Thyroid gland (tissue), 4 donors: Measurements from ENCODE around the gene MET. TPM values are rescaled to one million over a fixed set of nuclear protein-coding genes. Genes with fewer than 3 reads are reported as not detected.
"Not testable (repeated sequence)": the region's sequence is repeated elsewhere in the genome, so short reads cannot be mapped to it uniquely, and the experiment has no call there.

Source experiments
- DNase-seq, 2 donors: peaks; one replicate each; pipeline ENCODE4 v3.0.0-alpha.2; 2019
- H3K27ac ChIP-seq, 3 donors: fragments of 200-600 bp; sonication (generic); 1 replicate in 2 of 3; 2 replicates in 1 of 3; pipeline ENCODE4 v1.5.1; 2016 to 2019; ENCODE audit warnings: mild to moderate bottlenecking in 1 of 3, moderate library complexity in 1 of 3
- H3K27me3 ChIP-seq: fragments of 200-600 bp; sonication (generic); one replicate; pipeline ENCODE4 v1.5.1; 2019
- H3K36me3 ChIP-seq, 2 donors: fragments of 200-600 bp; sonication (generic); one replicate each; pipeline ENCODE4 v1.5.1; 2016 to 2019
- H3K4me1 ChIP-seq, 2 donors: fragments of 200-600 bp; sonication (generic); one replicate each; pipeline ENCODE4 v1.5.1; 2017 to 2019
- H3K4me3 ChIP-seq, 3 donors: fragments of 200-600 bp; sonication (generic); replicated peaks in 1 of 3; 1 replicate in 2 of 3; 2 replicates in 1 of 3; pipeline ENCODE4 v1.5.1; 2016; ENCODE audit warnings: mild to moderate bottlenecking in 1 of 3
- H3K9me3 ChIP-seq: fragments of 200-600 bp; sonication (generic); one replicate; pipeline ENCODE4 v1.5.1; 2017
- CTCF ChIP-seq, 6 experiments: fragments of 200-600 bp in 3 of 6; fragments of 450-650 bp in 3 of 6; sonication (generic) in 3 of 6; IDR thresholded peaks; one replicate each; pipeline ENCODE4 v1.5.1; 2016 to 2019; ENCODE audit warnings: antibody characterized with exemption in 6 of 6, mild to moderate bottlenecking in 2 of 6, inconsistent platforms in 1 of 6, moderate library complexity in 1 of 6
- POLR2A ChIP-seq, 2 donors: fragments of 450-650 bp; IDR thresholded peaks; one replicate each; pipeline ENCODE4 v1.6.1; 2017; ENCODE audit warnings: antibody characterized with exemption in 2 of 2, mild to moderate bottlenecking in 2 of 2, moderate library complexity in 1 of 2
- WGBS, 2 donors: methylation state at CpG; one replicate each; pipeline ENCODE4 v1.1.5; 2017; 5-methylcytosine and 5-hydroxymethylcytosine counted together
- intact Hi-C: fragments of 100-400 bp; cut with DNase I; formaldehyde crosslinking; loops from one replicate; pipeline ENCODE4 v1.15.1; 2023
- total RNA-seq, 4 donors: library from RNA; depleted of rRNA; stranded (reverse); fragments of >200 nt; gene quantifications; one replicate each; pipeline ENCODE4 v1.2.3, GENCODE V29; 2016

MET gene
- total RNA-seq, 4 donors from 2014 or later: 41.5 to 59.6 (median 52.7) TPM

- TF ChIP-seq CTCF (IDR thresholded peaks at IDR 0.05): no peak
- no peak for TF ChIP-seq POLR2A (IDR thresholded peaks at IDR 0.05)
- WGBS, 2 donors: 95 to 98% methylated on average over 2 of the region's 2 CpGs
- H3K4me1 ChIP-seq: no peaks in the 10 kb centered on the region
- no peaks in the 10 kb centered on the region for H3K27me3 ChIP-seq
- H3K4me3 ChIP-seq: no peak overlapping the region
- intact Hi-C loops: no loop called here
- no peak for DNase-seq
- H3K9me3 ChIP-seq: no peaks in the 10 kb centered on the region
- no peak overlapping the region for H3K27ac ChIP-seq
- H3K36me3 ChIP-seq: no peaks in the 10 kb centered on the region
Observed at GRCh38 chr7:116641551-116642153, 30.3 kb upstream of the MET start.

GRCh38 chr7:116643148-116643547 lies 28.8 kb upstream of the MET start:
- H3K36me3 ChIP-seq, H3K27ac ChIP-seq, intact Hi-C loops, H3K9me3 ChIP-seq, H3K27me3 ChIP-seq, H3K4me3 ChIP-seq, H3K4me1 ChIP-seq, DNase-seq: not testable (repeated sequence)
- 92% methylated on average over 4 of the region's 4 CpGs for WGBS, 2 donors

- 76 to 89% methylated on average over 6 of the region's 6 CpGs for WGBS, 2 donors
- no peak overlapping the region for H3K27ac ChIP-seq
- no peaks in the 10 kb centered on the region for H3K36me3 ChIP-seq
- no peaks in the 10 kb centered on the region for H3K9me3 ChIP-seq
- no peaks in the 10 kb centered on the region for H3K4me1 ChIP-seq
- intact Hi-C loops: no loop called here
- TF ChIP-seq POLR2A (IDR thresholded peaks at IDR 0.05) (no peak), CTCF (IDR thresholded peaks at IDR 0.05) (no peak)
- DNase-seq: no peak
- no peaks in the 10 kb centered on the region for H3K27me3 ChIP-seq
- H3K4me3 ChIP-seq: no peak overlapping the region
Observed at GRCh38 chr7:116644628-116645027, 27.4 kb upstream of the MET start.

GRCh38 chr7:116647290-116647689 lies 24.7 kb upstream of the MET start:
- intact Hi-C loops: no loop called here
- Histone ChIP-seq H3K27me3 (no peaks in the 10 kb centered on the region), H3K4me1 (no peaks in the 10 kb centered on the region), H3K27ac (no peak overlapping the region), H3K4me3 (no peak overlapping the region), H3K36me3 (no peaks in the 10 kb centered on the region), H3K9me3 (no peaks in the 10 kb centered on the region)
- 81 to 88% methylated on average over 2 of the region's 2 CpGs for WGBS, 2 donors
- no peak for TF ChIP-seq CTCF (IDR thresholded peaks at IDR 0.05)
- TF ChIP-seq POLR2A (IDR thresholded peaks at IDR 0.05): no peak
- no peak for DNase-seq

GRCh38 chr7:116647861-116648260 lies 24.1 kb upstream of the MET start:
- Histone ChIP-seq H3K4me1 (no peaks in the 10 kb centered on the region), H3K27ac (no peak overlapping the region), H3K36me3 (no peaks in the 10 kb centered on the region), H3K9me3 (no peaks in the 10 kb centered on the region), H3K4me3 (no peak overlapping the region), H3K27me3 (no peaks in the 10 kb centered on the region)
- WGBS, 2 donors: 81 to 82% methylated on average over 2 of the region's 2 CpGs
- no peak for DNase-seq
- no peak for TF ChIP-seq CTCF (IDR thresholded peaks at IDR 0.05)
- no peak for TF ChIP-seq POLR2A (IDR thresholded peaks at IDR 0.05)
- intact Hi-C loops: no loop called here

- intact Hi-C loops: no loop called here
- no peaks in the 10 kb centered on the region for H3K27me3 ChIP-seq
- no peak overlapping the region for H3K27ac ChIP-seq
- H3K9me3 ChIP-seq: no peaks in the 10 kb centered on the region
- no peak overlapping the region for H3K4me3 ChIP-seq
- no peaks in the 10 kb centered on the region for H3K36me3 ChIP-seq
- no peak for DNase-seq
- H3K4me1 ChIP-seq: no peaks in the 10 kb centered on the region
- TF ChIP-seq POLR2A (IDR thresholded peaks at IDR 0.05): no peak
- TF ChIP-seq CTCF (IDR thresholded peaks at IDR 0.05): no peak
- 83 to 89% methylated on average over 1 of the region's 1 CpG for WGBS, 2 donors
Observed at GRCh38 chr7:116650436-116650835, 21.6 kb upstream of the MET start.
